HepG2 (cell line): ENCODE measurements around the gene MAML1. TPM values are rescaled to one million over a fixed set of nuclear protein-coding genes. Genes with fewer than 3 reads are reported as not detected.
A peak's percentile ranks its signal among the peaks of the same experiment; 100 is the strongest.

Experiments
- AGO1 ChIP-seq: fragments of 200-400 bp; formaldehyde crosslinking; IDR thresholded peaks from 2 replicates; pipeline ENCODE4 v1.6.1; 2017; ENCODE audit warnings: mild to moderate bottlenecking, low read depth, low read length, moderate library complexity; ENCODE audit not compliant: poor library complexity, severe bottlenecking
- KAT8 ChIP-seq: IDR thresholded peaks from 2 replicates; pipeline ENCODE4 v1.6.1; 2016; ENCODE audit warnings: missing genetic modification reagents, missing compliant biosample characterization
- KDM2A ChIP-seq: sonication (generic); formaldehyde crosslinking; IDR thresholded peaks from 2 replicates; pipeline ENCODE4 v1.4.0; 2020; ENCODE audit warnings: low read depth, missing genetic modification reagents, borderline replicate concordance
- NPAS2 ChIP-seq: sonication (generic); formaldehyde crosslinking; IDR thresholded peaks from 2 replicates; pipeline ENCODE4 v1.8.0; 2022; ENCODE audit warnings: mild to moderate bottlenecking, missing genetic modification reagents, borderline replicate concordance
- ONECUT2 ChIP-seq: sonication (generic); formaldehyde crosslinking; IDR thresholded peaks from 2 replicates; pipeline ENCODE4 v1.4.0; 2020; ENCODE audit warnings: missing genetic modification reagents
- ZFP36L2 ChIP-seq: sonication (generic); formaldehyde crosslinking; IDR thresholded peaks from 2 replicates; pipeline ENCODE4 v1.4.0; 2020; ENCODE audit warnings: missing genetic modification reagents
- ZNF253 ChIP-seq: sonication (generic); formaldehyde crosslinking; IDR thresholded peaks from 2 replicates; pipeline ENCODE4 v1.8.0; 2022; ENCODE audit warnings: mild to moderate bottlenecking, missing genetic modification reagents, borderline replicate concordance
- ZNF780A ChIP-seq: sonication (generic); formaldehyde crosslinking; IDR thresholded peaks from 2 replicates; pipeline ENCODE4 v1.8.0; 2022; ENCODE audit warnings: mild to moderate bottlenecking, missing genetic modification reagents, moderate library complexity
- polyA plus RNA-seq, 8 experiments: library from polyadenylated mRNA; depleted of rRNA in 3 of 8; stranded (reverse) in 7 of 8; unstranded in 1 of 8; fragments of >200 nt; fragmentation: Illumina TruSeq in 4 of 8; extraction: Trizol in 4 of 8; gene quantifications; 2 replicates each; pipeline versions ENCODE4 v1.2.1 to v1.2.3, GENCODE V29; 2011 to 2016; ENCODE audit warnings: low read depth in 4 of 8, missing spikeins in 1 of 8, mixed read lengths in 1 of 8; ENCODE audit not compliant: insufficient read depth in 1 of 8
- total RNA-seq, 5 experiments: library from RNA; depleted of rRNA; stranded (reverse); fragments of >200 nt; fragmentation: Illumina TruSeq; extraction: Trizol; gene quantifications; 2 replicates each; pipeline ENCODE4 v1.2.3, GENCODE V29; 2016; ENCODE audit warnings: low read depth in 1 of 5
- TF ChIP-seq, protein P1 (sequence below): sonication (generic); formaldehyde crosslinking; conservative IDR thresholded peaks from 2 replicates; pipeline ENCODE4 v1.4.0; 2020; ENCODE audit warnings: mild to moderate bottlenecking, missing genetic modification reagents, moderate library complexity
- TF ChIP-seq, protein P2 (sequence below): sonication (generic); formaldehyde crosslinking; IDR thresholded peaks from 2 replicates; pipeline ENCODE4 v1.5.1; 2020; ENCODE audit warnings: missing genetic modification reagents, mild to moderate bottlenecking, borderline replicate concordance
- TF ChIP-seq, protein P3 (sequence below): sonication (generic); formaldehyde crosslinking; IDR thresholded peaks from 2 replicates; pipeline ENCODE4 v1.4.0; 2020; ENCODE audit warnings: missing genetic modification reagents, mild to moderate bottlenecking, borderline replicate concordance
- TF ChIP-seq, protein P4 (sequence below): sonication (generic); formaldehyde crosslinking; IDR thresholded peaks from 2 replicates; pipeline ENCODE4 v1.8.0; 2023; ENCODE audit warnings: mild to moderate bottlenecking, missing genetic modification reagents
- TF ChIP-seq, protein P5 (sequence below): sonication (generic); formaldehyde crosslinking; IDR thresholded peaks from 2 replicates; pipeline ENCODE4 v1.4.0; 2020; ENCODE audit warnings: missing genetic modification reagents, mild to moderate bottlenecking, borderline replicate concordance
- TF ChIP-seq, protein P6 (sequence below): sonication (generic); formaldehyde crosslinking; IDR thresholded peaks from 2 replicates; pipeline ENCODE4 v1.4.0; 2020; ENCODE audit warnings: mild to moderate bottlenecking, low read depth, missing genetic modification reagents

Gene MAML1
- total and polyA plus RNA-seq, 2 of the 13 experiments (the other 11 are each of a cell fraction or from before 2014, with no cell fraction given): 10.0 to 10.8 TPM

DNA sequence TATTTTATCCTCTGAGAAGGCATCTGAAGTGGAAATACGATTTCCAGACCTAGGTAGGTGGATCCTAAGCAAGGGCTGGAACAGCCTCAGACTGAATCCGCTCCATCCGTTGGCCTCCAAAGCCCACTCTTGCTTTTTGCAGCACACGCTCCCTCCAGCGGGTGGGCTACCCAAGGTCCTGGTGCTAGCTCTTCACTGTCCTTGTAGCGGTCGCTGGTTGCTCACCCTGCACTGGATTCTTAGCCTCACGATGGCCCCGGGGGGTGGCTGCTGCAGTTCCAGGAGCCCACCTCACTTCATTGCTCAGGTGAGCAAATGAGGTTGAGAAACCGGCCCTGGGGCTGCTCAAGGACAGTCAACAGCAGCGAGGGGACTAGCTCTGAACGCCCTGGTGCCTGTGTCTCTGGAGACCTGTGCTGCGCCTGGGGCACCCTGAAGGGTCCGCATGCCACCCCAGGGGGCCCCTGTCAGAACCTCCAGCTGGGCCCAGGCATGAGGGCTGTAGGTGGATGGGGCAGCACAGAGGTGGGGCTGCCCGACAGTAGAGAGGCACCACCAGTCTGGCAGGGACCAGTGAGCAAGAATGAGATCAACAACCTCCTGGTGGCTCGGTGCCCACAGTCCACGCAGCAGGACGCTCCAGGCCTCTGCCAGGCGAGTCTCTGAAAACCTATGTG lies 69.7 kb downstream of the MAML1 start (continued):
- TF ChIP-seq, protein P1, sequence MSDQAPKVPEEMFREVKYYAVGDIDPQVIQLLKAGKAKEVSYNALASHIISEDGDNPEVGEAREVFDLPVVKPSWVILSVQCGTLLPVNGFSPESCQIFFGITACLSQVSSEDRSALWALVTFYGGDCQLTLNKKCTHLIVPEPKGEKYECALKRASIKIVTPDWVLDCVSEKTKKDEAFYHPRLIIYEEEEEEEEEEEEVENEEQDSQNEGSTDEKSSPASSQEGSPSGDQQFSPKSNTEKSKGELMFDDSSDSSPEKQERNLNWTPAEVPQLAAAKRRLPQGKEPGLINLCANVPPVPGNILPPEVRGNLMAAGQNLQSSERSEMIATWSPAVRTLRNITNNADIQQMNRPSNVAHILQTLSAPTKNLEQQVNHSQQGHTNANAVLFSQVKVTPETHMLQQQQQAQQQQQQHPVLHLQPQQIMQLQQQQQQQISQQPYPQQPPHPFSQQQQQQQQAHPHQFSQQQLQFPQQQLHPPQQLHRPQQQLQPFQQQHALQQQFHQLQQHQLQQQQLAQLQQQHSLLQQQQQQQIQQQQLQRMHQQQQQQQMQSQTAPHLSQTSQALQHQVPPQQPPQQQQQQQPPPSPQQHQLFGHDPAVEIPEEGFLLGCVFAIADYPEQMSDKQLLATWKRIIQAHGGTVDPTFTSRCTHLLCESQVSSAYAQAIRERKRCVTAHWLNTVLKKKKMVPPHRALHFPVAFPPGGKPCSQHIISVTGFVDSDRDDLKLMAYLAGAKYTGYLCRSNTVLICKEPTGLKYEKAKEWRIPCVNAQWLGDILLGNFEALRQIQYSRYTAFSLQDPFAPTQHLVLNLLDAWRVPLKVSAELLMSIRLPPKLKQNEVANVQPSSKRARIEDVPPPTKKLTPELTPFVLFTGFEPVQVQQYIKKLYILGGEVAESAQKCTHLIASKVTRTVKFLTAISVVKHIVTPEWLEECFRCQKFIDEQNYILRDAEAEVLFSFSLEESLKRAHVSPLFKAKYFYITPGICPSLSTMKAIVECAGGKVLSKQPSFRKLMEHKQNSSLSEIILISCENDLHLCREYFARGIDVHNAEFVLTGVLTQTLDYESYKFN (CRISPR knock-in tag): no peak
- TF ChIP-seq, protein P2, sequence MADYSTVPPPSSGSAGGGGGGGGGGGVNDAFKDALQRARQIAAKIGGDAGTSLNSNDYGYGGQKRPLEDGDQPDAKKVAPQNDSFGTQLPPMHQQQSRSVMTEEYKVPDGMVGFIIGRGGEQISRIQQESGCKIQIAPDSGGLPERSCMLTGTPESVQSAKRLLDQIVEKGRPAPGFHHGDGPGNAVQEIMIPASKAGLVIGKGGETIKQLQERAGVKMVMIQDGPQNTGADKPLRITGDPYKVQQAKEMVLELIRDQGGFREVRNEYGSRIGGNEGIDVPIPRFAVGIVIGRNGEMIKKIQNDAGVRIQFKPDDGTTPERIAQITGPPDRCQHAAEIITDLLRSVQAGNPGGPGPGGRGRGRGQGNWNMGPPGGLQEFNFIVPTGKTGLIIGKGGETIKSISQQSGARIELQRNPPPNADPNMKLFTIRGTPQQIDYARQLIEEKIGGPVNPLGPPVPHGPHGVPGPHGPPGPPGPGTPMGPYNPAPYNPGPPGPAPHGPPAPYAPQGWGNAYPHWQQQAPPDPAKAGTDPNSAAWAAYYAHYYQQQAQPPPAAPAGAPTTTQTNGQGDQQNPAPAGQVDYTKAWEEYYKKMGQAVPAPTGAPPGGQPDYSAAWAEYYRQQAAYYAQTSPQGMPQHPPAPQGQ (CRISPR knock-in tag): no peak
- no peak for TF ChIP-seq NPAS2
- TF ChIP-seq AGO1: no peak
- no peak for TF ChIP-seq ZNF253 (CRISPR knock-in tag)
- TF ChIP-seq, protein P3, sequence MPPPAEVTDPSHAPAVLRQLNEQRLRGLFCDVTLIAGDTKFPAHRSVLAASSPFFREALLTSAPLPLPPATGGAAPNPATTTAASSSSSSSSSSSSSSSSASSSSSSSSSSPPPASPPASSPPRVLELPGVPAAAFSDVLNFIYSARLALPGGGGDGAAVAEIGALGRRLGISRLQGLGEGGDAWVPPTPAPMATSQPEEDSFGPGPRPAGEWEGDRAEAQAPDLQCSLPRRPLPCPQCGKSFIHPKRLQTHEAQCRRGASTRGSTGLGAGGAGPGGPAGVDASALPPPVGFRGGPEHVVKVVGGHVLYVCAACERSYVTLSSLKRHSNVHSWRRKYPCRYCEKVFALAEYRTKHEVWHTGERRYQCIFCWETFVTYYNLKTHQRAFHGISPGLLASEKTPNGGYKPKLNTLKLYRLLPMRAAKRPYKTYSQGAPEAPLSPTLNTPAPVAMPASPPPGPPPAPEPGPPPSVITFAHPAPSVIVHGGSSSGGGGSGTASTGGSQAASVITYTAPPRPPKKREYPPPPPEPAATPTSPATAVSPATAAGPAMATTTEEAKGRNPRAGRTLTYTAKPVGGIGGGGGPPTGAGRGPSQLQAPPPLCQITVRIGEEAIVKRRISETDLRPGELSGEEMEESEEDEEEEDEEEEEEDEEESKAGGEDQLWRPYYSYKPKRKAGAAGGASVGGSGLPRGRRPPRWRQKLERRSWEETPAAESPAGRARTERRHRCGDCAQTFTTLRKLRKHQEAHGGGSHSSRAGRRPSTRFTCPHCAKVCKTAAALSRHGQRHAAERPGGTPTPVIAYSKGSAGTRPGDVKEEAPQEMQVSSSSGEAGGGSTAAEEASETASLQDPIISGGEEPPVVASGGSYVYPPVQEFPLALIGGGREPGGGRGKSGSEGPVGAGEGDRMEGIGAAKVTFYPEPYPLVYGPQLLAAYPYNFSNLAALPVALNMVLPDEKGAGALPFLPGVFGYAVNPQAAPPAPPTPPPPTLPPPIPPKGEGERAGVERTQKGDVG (CRISPR knock-in tag): 0 out of 2 replicates have a peak, but pooled peaks have one; percentile 2
- TF ChIP-seq KDM2A (CRISPR knock-in tag): no peak
- TF ChIP-seq, protein P4, sequence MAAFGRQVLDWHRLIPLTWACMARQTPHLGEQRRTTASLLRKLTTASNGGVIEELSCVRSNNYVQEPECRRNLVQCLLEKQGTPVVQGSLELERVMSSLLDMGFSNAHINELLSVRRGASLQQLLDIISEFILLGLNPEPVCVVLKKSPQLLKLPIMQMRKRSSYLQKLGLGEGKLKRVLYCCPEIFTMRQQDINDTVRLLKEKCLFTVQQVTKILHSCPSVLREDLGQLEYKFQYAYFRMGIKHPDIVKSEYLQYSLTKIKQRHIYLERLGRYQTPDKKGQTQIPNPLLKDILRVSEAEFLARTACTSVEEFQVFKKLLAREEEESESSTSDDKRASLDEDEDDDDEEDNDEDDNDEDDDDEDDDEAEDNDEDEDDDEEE (CRISPR knock-in tag): no peak
- TF ChIP-seq, protein P5, sequence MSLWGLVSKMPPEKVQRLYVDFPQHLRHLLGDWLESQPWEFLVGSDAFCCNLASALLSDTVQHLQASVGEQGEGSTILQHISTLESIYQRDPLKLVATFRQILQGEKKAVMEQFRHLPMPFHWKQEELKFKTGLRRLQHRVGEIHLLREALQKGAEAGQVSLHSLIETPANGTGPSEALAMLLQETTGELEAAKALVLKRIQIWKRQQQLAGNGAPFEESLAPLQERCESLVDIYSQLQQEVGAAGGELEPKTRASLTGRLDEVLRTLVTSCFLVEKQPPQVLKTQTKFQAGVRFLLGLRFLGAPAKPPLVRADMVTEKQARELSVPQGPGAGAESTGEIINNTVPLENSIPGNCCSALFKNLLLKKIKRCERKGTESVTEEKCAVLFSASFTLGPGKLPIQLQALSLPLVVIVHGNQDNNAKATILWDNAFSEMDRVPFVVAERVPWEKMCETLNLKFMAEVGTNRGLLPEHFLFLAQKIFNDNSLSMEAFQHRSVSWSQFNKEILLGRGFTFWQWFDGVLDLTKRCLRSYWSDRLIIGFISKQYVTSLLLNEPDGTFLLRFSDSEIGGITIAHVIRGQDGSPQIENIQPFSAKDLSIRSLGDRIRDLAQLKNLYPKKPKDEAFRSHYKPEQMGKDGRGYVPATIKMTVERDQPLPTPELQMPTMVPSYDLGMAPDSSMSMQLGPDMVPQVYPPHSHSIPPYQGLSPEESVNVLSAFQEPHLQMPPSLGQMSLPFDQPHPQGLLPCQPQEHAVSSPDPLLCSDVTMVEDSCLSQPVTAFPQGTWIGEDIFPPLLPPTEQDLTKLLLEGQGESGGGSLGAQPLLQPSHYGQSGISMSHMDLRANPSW (CRISPR knock-in tag): no peak
- TF ChIP-seq ZFP36L2 (CRISPR knock-in tag): no peak
- no peak for TF ChIP-seq ONECUT2
- no peak for TF ChIP-seq ZNF780A (CRISPR knock-in tag)
- no peak for TF ChIP-seq KAT8 (CRISPR knock-in tag)
- TF ChIP-seq, protein P6, sequence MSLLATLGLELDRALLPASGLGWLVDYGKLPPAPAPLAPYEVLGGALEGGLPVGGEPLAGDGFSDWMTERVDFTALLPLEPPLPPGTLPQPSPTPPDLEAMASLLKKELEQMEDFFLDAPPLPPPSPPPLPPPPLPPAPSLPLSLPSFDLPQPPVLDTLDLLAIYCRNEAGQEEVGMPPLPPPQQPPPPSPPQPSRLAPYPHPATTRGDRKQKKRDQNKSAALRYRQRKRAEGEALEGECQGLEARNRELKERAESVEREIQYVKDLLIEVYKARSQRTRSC (CRISPR knock-in tag): no peak
